Erythroblast (primary cell): ENCODE results near the gene AMBRA1.

Source experiments
- DNase-seq, 2 experiments: peaks; one replicate each; lab custom pipeline; 2025; lab: John Stamatoyannopoulos, UW
- GATA1 ChIP-seq: IDR thresholded peaks from 2 replicates; pipeline ENCODE4 v1.6.1; 2011; ENCODE audit warnings: low read depth, mild to moderate bottlenecking, control low read depth, low read length, moderate library complexity
- POLR2A ChIP-seq: IDR thresholded peaks from 2 replicates; pipeline ENCODE4 v1.6.1; 2011; ENCODE audit warnings: mild to moderate bottlenecking, low read length

Gene AMBRA1

DNA sequence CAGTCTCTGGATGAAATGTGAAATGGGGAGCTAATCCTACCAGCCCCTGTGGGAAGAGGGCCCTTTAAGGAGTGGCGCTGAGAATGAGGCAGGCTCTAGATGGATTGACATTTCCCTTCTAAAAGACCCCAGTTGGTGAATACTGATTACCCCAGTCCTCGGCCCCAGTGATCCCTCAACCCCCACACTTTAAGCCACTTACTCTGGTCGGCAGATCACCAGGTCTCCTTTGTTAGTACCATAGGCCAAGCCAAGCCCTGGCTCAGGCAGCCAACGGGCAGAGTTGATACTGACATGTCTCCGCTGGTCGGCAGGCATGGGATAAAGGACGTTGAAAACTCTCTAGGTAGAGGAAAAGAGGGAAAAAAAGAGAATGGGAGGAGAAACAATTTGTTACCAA is 176.1 kb downstream of the AMBRA1 start:
- no peak for DNase-seq
- TF ChIP-seq POLR2A (no peak), GATA1 (no peak)

DNA sequence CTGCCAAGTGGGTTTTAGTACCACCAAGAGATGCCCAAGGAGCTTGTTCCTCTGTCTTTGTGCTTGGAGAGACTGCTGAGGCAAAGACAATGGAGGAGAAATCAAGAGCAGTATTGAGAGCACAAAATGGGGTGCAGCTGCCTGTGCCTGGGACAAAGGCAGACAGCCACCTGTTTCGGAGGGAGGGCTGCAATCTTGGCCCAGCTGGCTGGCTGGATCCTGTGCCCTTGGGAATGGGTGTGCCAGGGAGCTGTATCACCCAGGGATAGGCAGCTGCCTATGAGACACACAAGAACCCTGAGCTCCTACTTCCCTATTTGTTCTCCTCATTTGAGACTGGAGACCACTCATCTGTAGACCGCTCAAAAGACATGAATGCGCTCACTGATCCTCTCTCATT is 178.9 kb downstream of the AMBRA1 start:
- TF ChIP-seq GATA1, result no peak
- no peak for DNase-seq

GRCh38 chr11:46414466-46414796 is 179.4 kb downstream of the AMBRA1 start:
- TF ChIP-seq POLR2A (no peak), GATA1 (no peak)
- DNase-seq, result peak; percentile 42 to 53

DNA sequence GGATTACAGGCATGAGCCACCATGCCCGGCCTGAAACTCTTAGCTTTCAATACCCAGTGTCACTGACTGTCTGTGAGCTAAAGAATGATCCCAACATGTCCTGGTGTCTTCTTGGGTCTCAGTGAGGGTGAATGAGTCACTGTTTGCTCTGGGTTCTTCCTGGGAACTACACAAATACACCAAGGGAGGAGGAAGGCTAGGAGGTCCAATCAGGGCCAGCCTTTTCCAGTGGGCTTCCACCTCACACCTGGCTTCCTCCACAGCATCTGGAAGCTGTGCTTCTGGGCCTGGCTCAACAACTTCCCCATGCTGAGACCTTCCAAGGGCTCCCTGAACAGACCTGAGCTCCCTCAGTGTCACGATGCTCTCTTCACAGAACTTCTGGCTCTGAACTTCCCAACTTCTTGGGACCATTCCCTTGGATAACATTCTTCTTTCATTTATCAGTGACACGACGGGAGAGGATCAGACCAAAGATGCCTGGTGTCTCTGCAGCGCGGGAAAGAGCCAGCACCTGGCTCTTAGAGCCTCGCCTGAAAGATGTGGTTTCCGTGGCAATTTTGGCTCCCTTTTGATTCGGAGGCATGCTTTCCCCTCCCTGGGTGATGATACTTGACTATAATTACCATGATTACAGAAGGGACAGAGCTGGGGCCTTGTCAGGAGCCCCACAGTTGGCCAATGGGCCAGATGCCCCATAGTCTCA is 179.9 kb downstream of the AMBRA1 start:
- no peak for TF ChIP-seq POLR2A
- TF ChIP-seq GATA1, result no peak
- no peak for DNase-seq

GRCh38 chr11:46410021-46410420 is 183.8 kb downstream of the AMBRA1 start:
- no peak for TF ChIP-seq POLR2A
- DNase-seq, result no peak

GRCh38 chr11:46408407-46408986 is 185.3 kb downstream of the AMBRA1 start:
- TF ChIP-seq GATA1, result no peak
- TF ChIP-seq POLR2A, result no peak

GRCh38 chr11:46407635-46408034 is 186.2 kb downstream of the AMBRA1 start:
- no peak for DNase-seq
- TF ChIP-seq POLR2A (no peak), GATA1 (no peak)

More at GRCh38 chr11:46408407-46408986, 185.3 kb downstream of the AMBRA1 start:
- no peak for DNase-seq

- no peak for DNase-seq
- TF ChIP-seq GATA1 (no peak), POLR2A (no peak)
Observed at GRCh38 chr11:46404476-46405017, 189.3 kb downstream of the AMBRA1 start.

GRCh38 chr11:46402957-46403902 is 190.6 kb downstream of the AMBRA1 start:
- DNase-seq, result no peak
- TF ChIP-seq GATA1, result no peak
- TF ChIP-seq POLR2A, result no peak

DNA sequence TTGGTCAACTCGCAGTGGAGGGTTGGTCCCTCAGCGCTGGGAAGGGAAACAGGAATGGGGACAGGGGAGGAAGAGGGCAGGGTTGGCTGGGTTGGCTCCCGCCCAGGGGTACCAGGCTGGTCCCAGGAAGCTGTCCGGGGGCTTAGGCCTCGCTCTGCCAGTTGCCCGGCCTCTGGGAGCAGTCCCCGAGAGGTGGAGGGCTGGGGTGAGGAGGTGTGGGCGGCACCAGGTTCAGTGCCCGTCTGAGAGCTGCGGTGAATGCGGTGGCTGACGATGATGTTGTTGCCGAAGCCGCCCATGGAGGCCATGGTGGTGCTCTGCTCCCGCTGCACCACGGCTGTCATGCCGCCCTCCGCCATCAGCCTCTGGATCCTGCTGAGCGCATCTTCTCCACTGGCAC is 196.3 kb downstream of the AMBRA1 start:
- TF ChIP-seq GATA1 (no peak), POLR2A (no peak)
- no peak for DNase-seq

- no peak for DNase-seq
- no peak for TF ChIP-seq GATA1
- no peak for TF ChIP-seq POLR2A
Observed at GRCh38 chr11:46393759-46394158, 200.1 kb downstream of the AMBRA1 start.

- DNase-seq, result no peak
- TF ChIP-seq GATA1 (no peak), POLR2A (no peak)
Observed at GRCh38 chr11:46393231-46393616, 200.6 kb downstream of the AMBRA1 start.

DNA sequence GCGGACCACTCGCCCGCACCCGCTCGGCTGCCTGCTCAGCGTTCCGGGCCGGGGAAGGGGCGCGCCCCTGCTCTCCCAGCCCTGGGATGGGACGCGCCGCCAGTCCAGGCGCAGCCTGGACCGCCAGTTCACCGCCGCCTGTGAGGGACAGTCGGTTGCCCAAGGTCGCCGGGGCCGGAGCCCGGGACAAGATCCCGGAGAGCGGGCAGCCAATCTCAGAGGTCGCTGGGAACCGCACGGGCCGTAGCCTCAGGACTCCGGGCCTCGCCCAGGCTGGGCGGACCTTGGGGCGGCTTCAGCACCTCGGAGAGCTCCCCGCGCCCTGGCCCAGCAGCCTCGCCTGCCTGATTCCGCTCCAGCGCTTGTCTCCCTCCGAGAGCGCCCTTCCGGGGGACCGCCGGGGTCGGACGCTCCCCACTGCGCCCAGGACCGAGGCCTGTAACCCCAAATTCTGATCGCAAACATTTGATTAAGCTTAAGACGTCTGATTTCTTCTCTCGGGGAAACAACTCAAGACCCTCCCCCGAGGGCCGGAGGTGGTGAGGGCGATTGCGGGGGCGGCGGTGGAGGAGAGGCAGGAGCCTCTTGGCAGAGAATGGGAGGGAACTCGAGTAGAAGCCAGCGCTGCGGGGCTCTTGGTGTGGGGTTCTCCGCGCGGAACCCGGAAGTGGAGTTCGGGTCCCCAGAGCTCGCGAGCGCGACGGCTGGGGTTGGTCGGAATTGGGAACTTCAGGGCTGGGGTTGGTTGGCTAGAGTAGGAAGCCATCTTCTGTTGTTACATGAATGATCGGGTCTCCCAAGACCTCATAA is 201.2 kb downstream of the AMBRA1 start:
- DNase-seq, result peak; percentile 86 to 92
- TF ChIP-seq POLR2A, result no peak

DNA sequence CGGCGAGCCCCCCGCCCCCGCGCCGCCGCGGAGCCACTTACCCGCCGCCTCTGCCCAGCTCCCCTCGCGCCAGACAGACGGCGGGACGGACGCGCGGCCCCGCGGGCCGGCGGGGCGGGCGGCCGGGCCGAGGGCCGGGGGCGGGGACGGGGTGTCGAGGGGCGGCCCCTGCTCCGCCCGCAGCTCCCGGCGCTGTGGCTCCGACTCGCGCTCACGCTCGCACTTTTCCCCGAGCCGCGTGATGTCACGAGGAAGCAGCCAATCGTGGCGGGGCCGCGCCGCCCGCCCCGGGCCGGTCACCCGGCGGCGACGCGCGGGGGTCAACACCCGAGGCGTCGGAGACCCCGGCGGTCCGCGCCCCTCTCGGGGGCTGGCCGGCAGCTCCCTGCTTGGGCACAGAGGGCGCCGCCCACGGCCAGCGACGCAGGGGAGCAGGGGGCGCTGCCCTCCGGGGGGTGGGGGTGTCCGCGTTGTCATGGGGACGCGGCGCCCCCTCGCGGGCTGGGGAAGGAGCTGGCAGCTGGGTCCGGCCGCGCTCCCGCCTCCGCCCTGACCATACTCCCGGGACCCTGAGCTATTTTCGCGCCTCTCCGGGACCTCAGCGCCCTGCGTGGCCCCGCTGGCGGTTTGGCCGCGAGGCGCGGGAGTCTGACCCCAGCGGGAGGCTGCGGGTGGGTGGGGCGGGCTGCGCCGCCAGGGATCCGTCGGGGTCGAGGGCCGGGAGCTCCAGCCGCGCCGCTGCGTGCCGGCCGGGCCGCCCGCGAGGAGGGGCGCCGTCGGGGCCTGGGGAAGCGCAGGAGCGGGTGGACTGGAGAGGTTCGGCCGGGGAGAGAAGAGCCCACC is 202.0 kb downstream of the AMBRA1 start, which contains the start of gene CHRM4:
TSS of gene CHRM4 (minus strand) at position 199 of the 843 bp plus-strand sequence. CDS start 5,219 bp downstream, outside the sequence.
- TF ChIP-seq POLR2A, result no peak
- no peak for TF ChIP-seq GATA1
- peak; percentile 62 to 63 for DNase-seq
